ENCODE results near the gene USP13.

Gene USP13

DNA sequence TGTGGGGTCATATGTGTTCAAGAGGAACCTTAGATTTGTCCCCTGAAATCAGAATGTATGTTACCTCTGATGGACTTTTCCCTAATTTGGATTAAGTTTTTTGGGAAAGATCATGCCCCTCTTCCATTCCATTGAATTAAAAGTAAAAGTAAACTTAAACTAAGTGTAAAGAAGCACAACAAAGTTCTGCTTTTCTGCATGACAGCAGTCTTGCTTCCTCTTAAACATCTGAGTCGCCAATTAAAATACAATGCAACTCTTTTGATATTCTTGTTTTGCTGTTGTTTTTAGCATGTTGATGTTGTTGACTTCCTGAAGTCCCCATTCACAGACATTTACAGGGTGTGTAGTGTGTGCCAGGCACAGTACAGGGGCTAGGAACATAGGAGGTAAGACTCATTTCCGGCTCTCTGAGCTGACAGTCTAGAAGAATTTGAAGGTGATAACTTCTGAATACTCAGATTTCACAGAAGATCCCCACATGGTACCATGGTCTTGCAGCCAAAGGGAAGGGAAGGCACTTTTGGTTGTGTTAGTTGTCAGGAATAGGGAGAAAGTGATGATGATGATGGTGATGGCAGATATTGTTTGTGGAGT lies 45.0 kb downstream of the USP13 start:
- no peak for DNase-seq (ENCODE audit: low read depth in 3 of 3, low spot score in 1 of 3)

DNA sequence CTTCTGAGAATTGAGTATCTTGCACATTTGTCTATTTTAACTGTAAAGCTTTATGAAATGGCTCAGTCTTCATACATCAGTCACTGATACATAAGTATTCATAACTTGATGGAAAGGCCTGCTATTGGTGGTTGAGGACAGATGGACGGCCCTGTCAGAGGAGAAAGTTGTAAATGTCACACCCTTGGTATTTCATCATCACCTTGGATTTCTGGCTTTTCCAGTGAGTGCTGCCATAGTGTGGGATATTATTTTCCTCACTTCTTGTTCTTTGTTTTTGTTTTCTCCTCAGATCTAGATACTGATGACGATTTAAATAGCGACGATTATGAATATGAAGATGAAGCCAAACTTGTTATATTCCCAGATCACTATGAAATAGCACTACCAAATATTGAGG lies 47.9 kb downstream of the USP13 start:
- no peak for DNase-seq (ENCODE audit: low read depth in 3 of 3, low spot score in 1 of 3)

DNA sequence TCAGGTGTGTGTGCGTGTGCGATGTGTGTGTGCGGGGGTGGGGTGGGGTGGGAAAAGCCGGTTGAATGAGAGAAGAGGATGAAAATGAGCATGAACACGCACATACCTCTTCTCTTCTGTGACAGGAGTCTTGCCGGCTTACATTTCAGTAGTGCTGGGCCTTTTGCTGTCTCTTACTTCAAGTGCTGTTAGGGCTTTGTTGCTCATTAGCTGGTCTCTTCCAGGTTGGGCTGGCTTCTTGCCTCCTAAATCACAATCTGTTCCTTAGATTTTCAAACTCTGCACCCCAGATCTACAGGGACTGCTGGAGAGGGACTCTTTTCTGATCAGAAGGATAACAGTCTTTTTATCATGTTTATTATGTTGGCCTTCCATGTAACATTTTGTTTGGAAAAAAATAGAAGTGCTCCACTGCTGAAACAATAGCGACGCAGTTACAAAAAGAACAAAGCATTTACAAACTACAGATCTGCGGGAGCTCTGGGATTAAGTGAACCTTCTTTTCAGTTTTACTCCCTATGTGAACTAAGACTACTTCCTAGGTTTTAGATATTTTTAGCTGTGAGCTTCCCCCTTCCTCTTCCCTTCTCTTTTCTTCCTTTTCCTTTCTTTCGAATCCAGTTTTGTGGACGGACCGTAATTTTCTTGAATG lies 48.5 kb downstream of the USP13 start:
- no peak for DNase-seq (ENCODE audit: low read depth in 3 of 3, low spot score in 1 of 3)

DNA sequence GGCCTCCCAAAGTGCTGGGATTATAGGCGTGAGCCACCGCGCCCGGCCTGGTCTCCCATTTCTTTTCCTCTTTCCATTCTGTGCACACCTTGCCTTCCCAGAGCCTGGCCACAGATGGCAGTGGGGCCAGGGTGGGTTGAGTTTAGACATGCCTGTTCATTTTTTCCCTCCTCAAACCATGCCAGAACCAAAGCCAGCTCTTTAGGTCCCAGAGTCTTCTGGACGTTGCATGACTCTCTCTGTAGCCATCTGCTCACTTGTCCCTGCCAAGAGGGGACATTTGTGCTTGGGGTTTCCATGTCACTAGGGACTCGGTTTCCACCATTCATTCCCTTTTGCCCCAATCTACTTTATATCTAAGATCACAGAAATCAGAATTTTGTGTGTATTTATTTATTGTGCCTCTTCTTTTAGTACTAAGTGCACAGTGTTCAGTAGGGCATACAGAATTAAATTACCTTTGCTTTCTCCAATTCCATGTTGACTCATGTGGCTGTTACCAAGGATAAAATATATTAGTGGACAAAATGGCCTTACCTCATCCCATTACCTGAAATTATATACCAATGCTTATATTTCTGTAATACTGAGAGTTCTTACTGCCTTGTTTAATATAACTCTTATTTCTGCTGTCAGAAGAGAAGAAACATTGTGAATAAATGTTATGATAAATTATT lies 49.6 kb downstream of the USP13 start:
- no peak for DNase-seq (ENCODE audit: low read depth in 3 of 3, low spot score in 1 of 3)

DNA sequence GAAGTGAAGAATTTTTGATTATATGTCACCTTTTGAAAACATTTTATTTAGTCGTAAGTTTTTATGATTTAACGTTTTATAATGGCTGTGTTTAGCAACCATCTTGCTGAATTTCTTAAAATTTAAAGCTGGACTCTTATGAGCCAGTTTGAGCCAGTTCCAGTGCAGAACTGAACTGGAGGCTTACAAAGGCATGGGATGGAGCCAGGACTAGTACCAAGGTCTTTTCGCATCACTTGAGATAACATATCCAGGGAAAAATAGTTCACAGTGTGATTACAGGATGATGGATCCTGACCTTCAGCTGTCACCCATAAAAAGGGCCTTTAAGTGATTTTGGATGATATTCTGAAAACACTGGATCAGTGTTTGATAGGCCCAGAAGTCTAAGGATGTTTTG lies 51.0 kb downstream of the USP13 start:
- no peak for DNase-seq (ENCODE audit: low read depth in 3 of 3, low spot score in 1 of 3)

DNA sequence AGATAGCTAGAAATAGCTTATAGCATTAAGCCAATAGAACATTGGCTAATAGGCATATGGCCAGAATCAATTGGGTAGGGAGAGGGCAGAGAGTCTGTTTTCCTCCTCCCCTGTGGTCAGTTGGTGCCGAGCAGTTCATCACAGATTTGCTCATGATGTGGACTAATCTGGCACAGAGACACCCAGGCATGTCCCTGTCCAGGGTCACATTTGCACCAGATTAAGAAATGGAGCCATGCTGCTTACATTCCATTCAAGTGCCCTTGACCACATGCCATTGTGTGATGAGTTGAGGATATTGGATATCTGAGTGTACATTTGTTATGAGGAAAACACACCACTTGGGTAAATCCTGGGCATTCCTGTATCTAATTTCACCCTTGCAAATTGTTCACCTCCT lies 53.4 kb downstream of the USP13 start:
- DNase-seq (ENCODE audit: low read depth in 3 of 3, low spot score in 1 of 3) = no peak

DNA sequence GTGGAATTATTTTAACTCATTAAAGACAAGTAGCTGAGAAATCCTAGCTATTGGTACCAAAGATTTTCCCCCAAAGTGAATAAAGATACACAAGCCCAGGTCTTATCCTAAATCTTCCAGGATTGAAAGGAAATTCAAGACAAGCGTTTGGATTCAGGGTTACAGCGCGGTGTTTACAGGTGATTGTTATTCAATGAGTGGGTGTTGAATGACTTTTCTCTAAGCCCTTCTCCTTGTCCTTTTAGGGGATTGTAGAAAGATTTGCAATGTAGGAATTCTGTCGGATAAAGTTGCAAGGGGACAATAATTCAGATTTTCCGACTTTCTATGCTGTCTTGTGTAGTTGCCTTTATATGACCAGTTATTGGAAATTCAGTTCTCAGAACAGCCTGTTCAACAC lies 57.2 kb downstream of the USP13 start:
- DNase-seq (ENCODE audit: low read depth in 3 of 3, low spot score in 1 of 3) = no peak

DNA sequence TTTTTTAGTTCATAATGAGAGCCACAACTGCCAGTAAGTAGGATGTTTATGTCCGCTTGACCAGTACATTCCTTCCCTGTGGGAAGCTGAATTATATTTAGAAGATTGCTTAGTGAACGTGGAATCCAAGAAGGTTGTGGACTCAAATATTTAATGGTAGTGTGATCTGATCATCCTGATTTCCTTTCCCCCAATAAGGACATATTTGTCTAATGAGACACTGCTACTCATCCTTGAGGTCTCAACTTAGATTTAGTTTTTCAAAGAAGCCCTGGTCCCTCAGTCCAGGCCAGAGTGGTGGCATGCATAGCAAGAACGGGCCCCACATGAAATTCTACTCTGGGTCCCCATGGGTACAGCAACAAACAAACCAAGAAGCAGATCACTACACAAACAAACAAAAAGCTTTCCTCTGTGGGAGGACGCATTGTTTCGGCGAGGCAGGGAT lies 60.8 kb downstream of the USP13 start:
- DNase-seq (ENCODE audit: low read depth in 3 of 3, low spot score in 1 of 3) = no peak

DNA sequence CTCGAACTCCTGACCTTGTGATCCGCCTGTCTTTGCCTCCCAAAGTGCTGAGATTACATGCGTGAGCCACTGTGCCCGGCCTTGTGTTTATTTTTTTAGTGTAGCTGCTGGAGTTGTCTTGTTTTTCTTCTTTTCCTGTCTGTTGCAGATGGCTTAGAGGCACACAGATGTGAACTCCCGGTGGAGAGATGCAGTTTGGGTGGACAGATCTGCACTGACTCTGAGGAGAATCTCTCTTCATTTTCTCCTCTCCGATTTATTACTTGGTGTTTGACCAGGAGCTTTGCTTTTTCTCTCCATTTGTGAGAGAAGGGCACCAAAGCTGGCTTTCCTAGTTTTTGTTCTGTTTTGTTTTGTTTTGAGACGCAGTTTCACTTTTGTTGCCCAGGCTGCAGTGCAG lies 62.7 kb downstream of the USP13 start:
- no peak for DNase-seq (ENCODE audit: low read depth in 3 of 3, low spot score in 1 of 3)

DNA sequence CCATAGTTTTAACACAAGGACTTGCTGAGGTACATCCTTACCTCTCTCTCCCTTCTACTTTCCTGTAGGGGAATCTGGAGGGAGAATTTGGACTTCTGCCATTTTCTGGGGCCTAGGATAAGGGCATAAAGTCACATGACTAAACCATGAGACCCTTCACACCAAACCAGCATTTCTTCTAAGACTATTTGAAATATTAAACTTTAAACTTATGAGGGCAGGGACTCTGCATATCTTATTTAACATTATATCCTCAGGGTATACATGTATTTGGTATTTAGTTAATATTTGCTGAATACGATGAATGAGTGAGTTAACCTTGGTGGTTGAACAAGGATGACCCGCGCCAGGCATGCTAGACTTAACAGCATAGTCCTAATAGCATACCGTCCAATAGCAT lies 63.4 kb downstream of the USP13 start:
- DNase-seq (ENCODE audit: low read depth in 3 of 3, low spot score in 1 of 3) = no peak

DNA sequence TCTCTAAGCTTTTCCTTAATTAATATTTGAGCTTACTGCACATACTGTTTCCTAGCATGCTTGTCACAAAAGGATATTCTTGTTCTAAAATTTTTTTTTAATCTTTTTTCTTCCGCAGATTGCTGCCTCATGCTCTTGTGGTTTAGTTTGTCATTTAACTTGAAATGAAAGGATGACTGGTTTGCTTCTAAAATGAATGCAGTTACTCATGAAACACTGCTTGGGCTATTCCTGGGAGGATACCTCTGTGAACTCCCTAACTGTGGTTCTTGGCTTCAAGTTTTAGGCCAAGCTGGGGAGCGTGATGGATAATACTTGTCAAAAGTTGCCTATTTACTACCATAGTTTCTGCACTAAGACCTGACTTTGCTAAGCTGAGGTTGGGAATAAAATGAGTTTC lies 64.0 kb downstream of the USP13 start:
- no peak for DNase-seq (ENCODE audit: low read depth in 3 of 3, low spot score in 1 of 3)

DNA sequence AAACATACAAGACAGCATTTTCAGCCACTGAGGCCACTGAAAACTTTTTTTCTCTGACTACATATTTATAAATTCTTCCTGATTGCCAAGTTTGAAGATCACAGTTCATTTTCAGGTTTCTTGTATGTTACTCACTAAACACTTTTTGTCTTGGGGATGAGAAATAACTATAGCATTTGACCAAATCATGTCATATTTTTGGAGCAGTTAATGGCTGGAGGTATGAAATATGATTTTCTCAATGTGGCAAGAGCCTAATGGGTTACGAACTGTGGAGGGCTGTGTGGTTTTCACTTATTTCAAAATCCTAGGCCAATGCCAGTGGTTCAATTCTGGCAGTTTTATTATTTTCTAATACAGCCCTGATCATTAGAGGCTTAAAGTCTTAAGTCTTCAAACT lies 64.4 kb downstream of the USP13 start:
- DNase-seq (ENCODE audit: low read depth in 3 of 3, low spot score in 1 of 3) = no peak

DNA sequence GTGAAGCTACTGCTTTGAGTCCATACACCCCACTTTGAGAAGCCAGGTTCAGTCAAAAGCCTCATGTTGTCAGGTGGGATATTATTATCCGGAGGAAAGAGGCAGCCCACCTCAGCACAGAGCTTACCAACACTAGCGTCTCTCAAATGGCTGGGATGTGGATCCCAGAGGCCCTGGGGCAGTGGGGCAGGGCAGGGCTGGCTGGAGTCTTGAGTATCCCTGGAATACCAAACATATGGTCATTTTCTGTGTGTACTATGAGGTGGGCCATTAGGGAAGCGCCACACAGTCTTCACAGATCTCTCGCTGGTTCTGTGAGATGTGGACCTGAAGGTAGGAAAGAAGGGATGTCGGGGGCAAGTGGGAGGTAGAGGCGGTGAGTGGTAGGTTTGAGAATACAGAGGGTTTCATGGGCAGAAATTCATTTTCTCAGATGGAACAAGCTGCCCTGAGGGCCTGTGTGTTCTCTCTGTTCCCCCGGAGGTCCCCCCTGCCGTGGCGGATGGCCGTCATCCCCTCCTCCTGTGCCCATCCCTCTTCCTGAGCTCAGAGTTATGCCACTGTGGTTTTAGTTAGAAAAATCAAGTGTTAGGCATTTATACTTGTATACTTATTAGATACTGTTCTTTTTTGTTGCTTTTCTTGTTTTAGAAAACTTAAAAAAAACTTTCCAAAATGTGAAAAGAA lies 66.4 kb downstream of the USP13 start:
- DNase-seq (ENCODE audit: low read depth in 3 of 3, low spot score in 1 of 3) = no peak

DNA sequence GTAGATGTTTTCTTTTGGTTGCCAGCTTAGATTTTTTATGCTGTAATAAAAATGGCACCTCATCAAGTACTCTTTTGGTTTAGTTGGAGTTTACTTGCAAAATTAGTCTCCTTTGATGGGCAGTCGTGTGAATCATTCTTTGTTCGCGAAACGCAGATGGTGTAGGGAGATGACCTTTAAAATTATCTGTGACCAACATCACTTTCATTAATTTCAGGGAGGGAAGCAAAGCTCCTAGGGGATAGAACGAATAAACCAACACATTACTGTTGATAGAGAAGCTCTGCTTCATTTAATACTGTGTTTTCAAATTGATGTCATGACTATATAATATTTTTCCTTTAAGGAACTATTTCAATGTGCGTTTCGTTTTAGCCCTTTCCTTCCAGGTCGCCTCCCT lies 67.4 kb downstream of the USP13 start:
- no peak for DNase-seq (ENCODE audit: low read depth in 3 of 3, low spot score in 1 of 3)

DNA sequence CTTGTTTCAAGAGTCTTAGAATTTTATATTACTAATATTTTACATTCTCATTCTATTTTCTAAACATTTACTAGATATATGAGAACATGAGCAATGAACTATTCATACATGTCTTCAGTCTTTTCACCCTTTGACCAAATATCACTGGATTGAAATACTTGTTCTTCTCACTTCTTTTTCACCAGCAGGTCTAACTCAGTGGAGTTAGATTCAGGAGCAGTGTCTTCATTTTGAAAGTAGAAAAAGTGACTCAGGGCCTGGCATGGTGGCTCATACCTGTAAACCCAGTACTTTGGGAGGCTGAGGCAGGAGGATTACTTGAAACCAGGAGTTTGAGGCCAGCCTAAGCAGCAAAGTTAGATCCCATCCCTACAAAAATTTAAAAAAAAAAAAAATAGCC lies 70.8 kb downstream of the USP13 start:
- no peak for DNase-seq (ENCODE audit: low read depth in 3 of 3, low spot score in 1 of 3)

DNA sequence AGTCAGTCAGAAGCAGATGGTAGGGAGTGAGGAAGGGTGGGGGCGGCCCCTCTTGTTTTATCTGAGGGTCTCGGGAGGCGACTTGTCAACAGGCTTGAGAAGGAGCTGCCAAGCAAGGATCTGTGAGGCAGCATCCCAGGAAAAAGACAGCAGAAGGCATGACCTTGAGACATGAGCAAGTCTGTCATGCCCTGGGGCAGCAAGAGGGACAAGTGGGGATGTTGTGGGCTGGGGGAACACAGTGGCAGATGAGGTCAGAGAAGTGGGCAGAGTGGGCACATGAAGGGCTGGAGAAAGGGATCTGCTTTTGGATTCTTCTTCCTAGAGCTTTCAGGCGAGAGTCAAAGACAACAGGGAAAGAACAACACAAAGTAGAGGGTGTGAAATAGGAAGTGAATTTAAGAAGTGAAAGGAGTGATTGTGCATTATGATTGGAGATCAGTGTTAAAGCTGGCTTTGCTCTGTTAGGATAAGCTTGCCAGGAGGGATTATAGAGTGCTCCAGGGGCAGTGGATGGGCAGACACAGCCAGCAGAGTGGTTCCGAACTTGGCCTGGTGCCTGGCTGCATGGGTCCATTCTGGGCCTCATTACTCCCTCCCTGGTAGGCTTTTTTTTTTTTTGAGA lies 73.3 kb downstream of the USP13 start:
- DNase-seq (ENCODE audit: low read depth in 3 of 3, low spot score in 1 of 3) = no peak

DNA sequence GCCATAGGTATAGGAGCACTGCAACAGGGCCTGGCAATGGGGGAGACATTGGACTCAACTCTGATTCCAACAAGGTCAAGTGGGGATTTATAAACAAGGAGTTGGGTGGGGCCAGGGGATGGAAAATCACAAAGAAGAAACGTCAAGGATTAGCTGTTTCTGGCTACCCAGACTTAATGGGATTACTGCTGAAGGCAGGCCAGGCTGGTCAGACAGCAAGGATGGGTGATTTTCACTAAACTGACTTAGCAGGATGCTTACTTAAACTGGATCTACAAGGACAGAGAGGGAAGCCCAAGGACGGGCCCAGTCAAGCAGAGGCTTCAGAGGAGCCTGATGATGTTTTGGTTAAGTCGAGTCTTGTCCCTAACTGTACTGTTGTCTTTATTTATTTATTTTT lies 76.2 kb downstream of the USP13 start:
- no peak for DNase-seq (ENCODE audit: low read depth in 3 of 3, low spot score in 1 of 3)

DNA sequence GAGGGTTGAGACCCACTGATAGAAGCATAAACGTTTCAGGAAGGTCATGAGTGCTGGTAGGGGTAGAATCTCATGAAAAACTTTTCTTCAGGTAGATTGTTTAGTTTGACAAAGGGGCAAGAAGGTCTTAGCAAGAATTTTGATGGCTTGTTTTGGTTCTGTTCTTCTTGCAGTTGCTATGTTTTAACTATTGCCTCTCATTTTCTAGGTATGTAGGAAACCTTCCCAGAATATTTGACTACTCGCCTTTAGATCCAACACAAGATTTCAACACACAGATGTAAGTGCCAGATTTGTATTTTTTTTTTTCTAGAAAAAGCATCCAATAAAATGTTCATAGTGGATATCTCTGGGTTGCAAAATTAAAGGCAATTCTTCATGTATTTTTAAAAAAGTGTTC lies 77.1 kb downstream of the USP13 start:
- DNase-seq (ENCODE audit: low read depth in 3 of 3, low spot score in 1 of 3) = no peak

DNA sequence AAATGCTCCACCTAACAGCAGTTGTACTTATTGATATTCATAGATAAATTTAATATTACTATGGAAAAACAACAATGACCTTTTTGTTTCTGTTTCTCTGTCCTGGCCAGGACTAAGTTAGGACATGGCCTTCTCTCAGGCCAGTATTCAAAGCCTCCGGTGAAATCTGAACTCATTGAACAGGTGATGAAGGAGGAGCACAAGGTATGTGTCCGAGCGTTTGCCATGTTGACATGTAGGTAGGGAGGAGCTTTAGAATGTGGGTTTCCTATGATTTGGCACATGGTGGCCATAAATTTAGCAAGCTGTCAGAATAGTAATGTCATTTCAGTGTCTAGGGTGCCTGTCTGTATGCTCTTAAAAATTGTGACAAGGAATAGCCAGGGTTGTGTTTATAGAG lies 77.7 kb downstream of the USP13 start:
- DNase-seq (ENCODE audit: low read depth in 3 of 3, low spot score in 1 of 3) = no peak

DNA sequence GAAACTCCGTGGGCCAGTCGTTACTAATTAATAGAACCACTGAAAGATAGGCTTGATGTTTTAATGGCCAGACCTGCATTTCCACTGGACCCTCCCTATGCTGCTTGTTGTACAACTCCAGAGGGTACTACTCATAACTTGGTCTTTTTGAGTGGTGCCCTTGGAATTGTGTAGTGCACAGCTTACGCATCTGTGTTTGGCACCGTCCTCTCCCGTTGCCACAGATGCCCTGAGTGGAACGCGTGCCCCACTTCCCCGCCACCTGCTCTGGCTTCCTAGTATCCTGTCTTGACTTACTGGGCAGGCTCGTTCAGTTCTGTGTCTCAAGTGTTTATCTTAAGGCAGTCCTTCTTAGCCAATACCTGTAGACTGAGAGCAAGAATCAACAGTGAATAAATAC lies 78.7 kb downstream of the USP13 start:
- DNase-seq (ENCODE audit: low read depth in 3 of 3, low spot score in 1 of 3) = no peak

DNA sequence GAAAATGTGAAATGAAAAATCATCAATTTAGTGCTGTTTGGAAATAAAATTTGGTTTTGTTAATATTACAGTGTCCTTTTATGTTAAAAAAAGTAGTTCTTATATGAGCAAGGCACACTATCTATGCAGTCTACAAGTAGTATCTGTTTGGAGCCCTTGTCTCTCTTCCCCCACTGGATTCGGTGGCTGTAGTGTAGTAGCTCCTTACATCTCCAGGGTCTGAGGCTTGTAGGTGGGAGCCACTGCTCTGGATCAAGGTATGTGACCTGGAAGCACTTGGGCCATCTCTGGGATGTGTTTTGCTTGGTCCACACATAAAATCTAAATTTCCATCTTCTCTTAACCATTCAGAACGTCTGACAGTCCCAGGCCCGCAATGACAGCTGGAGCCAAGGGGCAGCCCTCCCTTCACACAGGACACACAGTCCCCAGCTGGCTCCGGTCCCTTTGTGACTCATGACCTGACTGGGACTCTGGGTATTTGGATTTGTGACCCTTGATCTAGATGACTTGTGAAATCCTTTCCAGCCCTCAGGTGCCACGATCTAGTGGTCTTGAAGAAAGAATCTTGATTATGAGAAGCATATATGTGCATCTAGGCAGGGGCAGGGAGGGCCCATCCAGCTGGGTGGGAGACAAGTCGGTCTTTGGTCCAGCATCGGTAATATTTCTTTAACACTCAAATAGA lies 80.0 kb downstream of the USP13 start:
- DNase-seq (ENCODE audit: low read depth in 3 of 3, low spot score in 1 of 3) = no peak

Measured in stimulated activated CD4-positive, alpha-beta T cell treated with anti-CD3 and anti-CD28 coated beads, TNF-alpha, amount 100 ng/mL, for 1 hour (primary cell).